Upper lobe of left lung (tissue), 4 donors: Measurements from ENCODE around the gene AVPR1B.
"Not testable (repeated sequence)": the region's sequence is repeated elsewhere in the genome, so short reads cannot be mapped to it uniquely, and the experiment has no call there.

Source experiments
- CTCF ChIP-seq, 6 experiments: fragments of 450-650 bp in 4 of 6; fragments of 200-600 bp in 2 of 6; sonication (generic) in 2 of 6; IDR thresholded peaks; one replicate each; pipeline ENCODE4 v1.5.1; 2016 to 2019; ENCODE audit warnings: antibody characterized with exemption in 6 of 6
- EP300 ChIP-seq, 4 donors: sonication (generic); formaldehyde crosslinking; IDR thresholded peaks; one replicate each; pipeline ENCODE4 v1.5.1; 2017; ENCODE audit warnings: antibody characterized with exemption in 4 of 4, control low read depth in 2 of 4
- POLR2A ChIP-seq, 4 donors: fragments of 450-650 bp; IDR thresholded peaks; one replicate each; pipeline ENCODE4 v1.5.1; 2016 to 2017; ENCODE audit warnings: antibody characterized with exemption in 4 of 4, mild to moderate bottlenecking in 2 of 4
- POLR2AphosphoS5 ChIP-seq, 2 donors: sonication (generic); formaldehyde crosslinking; IDR thresholded peaks; one replicate each; pipeline ENCODE4 v1.5.1; 2017; ENCODE audit warnings: antibody characterized with exemption in 2 of 2

- TF ChIP-seq CTCF, EP300, POLR2AphosphoS5, POLR2A (IDR thresholded peaks at IDR 0.05): not testable (repeated sequence)
Observed at GRCh38 chr1:206064501-206064900, 52.7 kb downstream of the AVPR1B start.
